ENCODE data around the gene CELSR2.

- no peak for TF ChIP-seq POLR2A (IDR thresholded peaks at IDR 0.05; ENCODE audit: low read depth, low read length)
- no peak for TF ChIP-seq POLR2AphosphoS5 (IDR thresholded peaks at IDR 0.05; ENCODE audit: low read depth, low read length)
- no peak for TF ChIP-seq TAF1 (IDR thresholded peaks at IDR 0.05; ENCODE audit: borderline replicate concordance, low read depth, low read length)
Observed at GRCh38 chr1:109254621-109255096, 5.3 kb downstream of the CELSR2 start.
